OCI-LY1 (cell line): ENCODE measurements around the gene SH3RF1.

Experiments
- CTCF ChIP-seq: fragments of 200-600 bp; sonication (generic), shearing (Covaris generic); IDR thresholded peaks from 2 replicates; pipeline ENCODE4 v1.5.1; 2017; ENCODE audit warnings: mild to moderate bottlenecking, antibody characterized with exemption, low read length, moderate library complexity, mixed read lengths
- EZH2 ChIP-seq: fragments of 200-600 bp; sonication (generic), shearing (Covaris generic); IDR thresholded peaks from 2 replicates; pipeline ENCODE4 v1.8.0; 2017; ENCODE audit warnings: borderline replicate concordance, mixed run types, mild to moderate bottlenecking, antibody characterized with exemption, low read length, moderate library complexity, mixed read lengths

- TF ChIP-seq CTCF (no peak), EZH2 (no peak)
Measured at GRCh38 chr4:169158046-169158445, 112.7 kb downstream of the SH3RF1 start.
